Small intestine (tissue), 7 donors: Measurements from ENCODE around the gene PRIMPOL. TPM values are rescaled to one million over a fixed set of nuclear protein-coding genes. Genes with fewer than 3 reads are reported as not detected.
A peak's percentile ranks its signal among the peaks of the same experiment; 100 is the strongest.

Source experiments
- DNase-seq, 2 donors: peaks; one replicate each; pipeline versions ENCODE4 v3.0.0 to v3.0.0-alpha.2; 2013
- FAIRE-seq: peaks from 2 replicates; lab custom pipeline; 2012; peaks lifted over from hg19 to GRCh38; lab: Jason Lieb, UNC
- H3K27ac ChIP-seq, 3 donors: one replicate each; pipeline ENCODE4 v1.5.1; 2013; ENCODE audit warnings: low read length in 2 of 3, mild to moderate bottlenecking in 2 of 3, control low read depth in 1 of 3, inconsistent platforms in 1 of 3, low read depth in 1 of 3, moderate library complexity in 1 of 3
- H3K27me3 ChIP-seq, 3 donors: one replicate each; pipeline ENCODE4 v1.6.1; 2013; ENCODE audit warnings: low read length in 3 of 3, inconsistent platforms in 1 of 3; ENCODE audit not compliant: control insufficient read depth in 3 of 3, insufficient read depth in 3 of 3
- H3K36me3 ChIP-seq, 3 donors: one replicate each; pipeline ENCODE4 v1.6.1; 2013; ENCODE audit warnings: low read length in 3 of 3, inconsistent platforms in 1 of 3, low read depth in 1 of 3, mild to moderate bottlenecking in 1 of 3, moderate library complexity in 1 of 3; ENCODE audit not compliant: control insufficient read depth in 3 of 3, insufficient read depth in 2 of 3
- H3K4me1 ChIP-seq, 3 donors: one replicate each; pipeline ENCODE4 v1.6.1; 2013; ENCODE audit warnings: low read length in 2 of 3, inconsistent platforms in 1 of 3, low read depth in 1 of 3, mild to moderate bottlenecking in 1 of 3, moderate library complexity in 1 of 3; ENCODE audit not compliant: control insufficient read depth in 3 of 3, insufficient read depth in 2 of 3
- H3K4me3 ChIP-seq, 3 donors: one replicate each; pipeline ENCODE4 v1.5.1; 2013; ENCODE audit warnings: low read length in 3 of 3, control low read depth in 1 of 3, inconsistent platforms in 1 of 3, low read depth in 1 of 3, mild to moderate bottlenecking in 1 of 3, moderate library complexity in 1 of 3
- H3K9me3 ChIP-seq, 2 donors: one replicate each; pipeline ENCODE4 v1.6.1; 2013; ENCODE audit warnings: low read depth in 1 of 2, low read length in 1 of 2; ENCODE audit not compliant: control insufficient read depth in 2 of 2, insufficient read depth in 1 of 2
- WGBS, 3 donors: extraction: QIAGEN DNeasy Blood & Tissue Kit; methylation state at CpG; one replicate each; pipeline ENCODE4 v1.1.7; 2013; 5-methylcytosine and 5-hydroxymethylcytosine counted together
- polyA plus RNA-seq, 4 donors: library from polyadenylated mRNA; stranded (reverse) in 3 of 4; unstranded in 1 of 4; fragments of 200-250 nt in 3 of 4; fragments of 120-200 nt in 1 of 4; gene quantifications; one replicate each; pipeline versions ENCODE4 v1.2.1 to v1.2.3, GENCODE V29; 2013
- donor health status: healthy with polysubstance abuse.
- donor health status: control.
- donor health status: control.
- donor health status: Bipolar disorder and iron deficiency.
- donor health status: healthy.

The PRIMPOL gene
- polyA plus RNA-seq, 4 donors = 11.8 to 27.7 (median 18.7) TPM

DNA sequence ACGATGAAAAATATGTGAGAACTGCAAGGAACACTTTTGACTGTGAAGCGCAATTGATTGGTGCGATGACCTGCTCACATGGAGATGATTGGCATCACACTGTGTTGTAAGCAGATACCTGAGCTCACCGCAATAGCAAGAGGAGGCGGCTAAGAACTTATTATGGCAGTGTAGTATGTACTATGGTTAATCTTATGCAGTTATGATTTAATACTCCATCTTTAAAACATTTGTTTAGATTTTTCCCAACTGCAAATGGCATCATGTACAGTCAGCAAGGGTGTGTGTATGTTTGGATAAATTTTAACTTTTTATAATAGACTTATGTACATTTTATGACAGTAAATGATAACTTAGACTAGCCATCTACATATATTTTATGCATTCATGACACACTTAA, 25.5 kb downstream of the PRIMPOL start:
- no peak for DNase-seq
- Histone ChIP-seq H3K4me3 (no peak overlapping the region), H3K27me3 (no peaks in the 10 kb centered on the region), H3K36me3 (peaks cover 2 to 22% (median 4%) of the 10 kb centered on the region in 3 donors), H3K9me3 (peaks cover 0 to 4% of the 10 kb centered on the region in 2 donors), H3K27ac (no peak overlapping the region), H3K4me1 (no peaks in the 10 kb centered on the region)
- WGBS, 3 donors = 88 to 99% (median 97%) methylated on average over 5 of the region's 5 CpGs
- no peak for FAIRE-seq

GRCh38 chr4:184675821-184676492, 26.4 kb downstream of the PRIMPOL start:
- Histone ChIP-seq H3K27me3 (no peaks in the 10 kb centered on the region), H3K4me1 (no peaks in the 10 kb centered on the region), H3K27ac (no peak overlapping the region), H3K4me3 (no peak overlapping the region), H3K36me3 (peaks cover 2 to 21% (median 4%) of the 10 kb centered on the region in 3 donors), H3K9me3 (peaks cover 0 to 4% of the 10 kb centered on the region in 2 donors)
- FAIRE-seq (no peak), DNase-seq (no peak)
- WGBS, 3 donors = 80 to 87% (median 85%) methylated on average over 3 of the region's 3 CpGs

GRCh38 chr4:184680698-184681097, 31.2 kb downstream of the PRIMPOL start:
- H3K36me3 ChIP-seq = peaks cover 0 to 12% (median 2%) of the 10 kb centered on the region in 3 donors
- 14 to 65% (median 37%) methylated on average over 9 of the region's 9 CpGs for WGBS, 3 donors
- H3K27me3 ChIP-seq = no peaks in the 10 kb centered on the region
- H3K4me3 ChIP-seq = no peak overlapping the region
- FAIRE-seq (no peak), DNase-seq (peak; percentile 90 to 92)
- H3K9me3 ChIP-seq = peaks cover 0 to 4% of the 10 kb centered on the region in 2 donors
- H3K4me1 ChIP-seq = no peaks in the 10 kb centered on the region
- H3K27ac ChIP-seq = peak overlapping the region in 2 of 3 donors; percentile 60 to 79

DNA sequence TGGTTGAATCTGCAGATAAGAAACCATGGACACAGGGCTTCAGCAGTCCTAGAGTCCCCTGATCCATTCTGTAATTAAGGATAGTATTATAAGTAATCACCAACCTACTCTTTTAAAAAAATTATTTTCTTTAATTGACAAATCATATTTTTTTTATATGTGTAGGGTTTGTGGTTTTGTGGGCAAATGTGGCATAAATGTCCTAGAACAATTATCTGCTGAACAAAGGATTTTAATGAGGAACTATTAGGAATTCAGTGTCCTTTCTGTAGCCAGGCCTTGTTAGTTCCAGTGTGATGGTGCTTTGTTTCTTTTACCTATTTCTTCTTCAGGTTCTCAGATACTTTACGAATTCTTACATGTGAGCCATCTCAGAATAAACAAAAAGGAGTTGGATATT, 32.4 kb downstream of the PRIMPOL start:
- Histone ChIP-seq H3K27ac (no peak overlapping the region), H3K4me1 (no peaks in the 10 kb centered on the region), H3K4me3 (no peak overlapping the region), H3K36me3 (peaks cover 0 to 17% (median 2%) of the 10 kb centered on the region in 3 donors), H3K9me3 (peaks cover 0 to 4% of the 10 kb centered on the region in 2 donors), H3K27me3 (no peaks in the 10 kb centered on the region)
- 90 to 95% (median 91%) methylated on average over 1 of the region's 1 CpG for WGBS, 3 donors
- DNase-seq = no peak
- FAIRE-seq = no peak

GRCh38 chr4:184684491-184685189, 35.1 kb downstream of the PRIMPOL start:
- Histone ChIP-seq H3K27me3 (no peaks in the 10 kb centered on the region), H3K36me3 (peaks cover 0 to 20% (median 2%) of the 10 kb centered on the region in 3 donors), H3K4me1 (no peaks in the 10 kb centered on the region), H3K4me3 (no peak overlapping the region), H3K27ac (peak overlapping the region in 1 of 3 donors; percentile 58), H3K9me3 (peaks cover 0 to 1% of the 10 kb centered on the region in 2 donors)
- no peak for FAIRE-seq
- 68 to 69% (median 68%) methylated on average over 5 of the region's 5 CpGs for whole genome bisulfite sequencing, 3 donors
- peak; percentile 22 to 23 for DNase-seq

- no peaks in the 10 kb centered on the region for H3K27me3 ChIP-seq
- no peak overlapping the region for H3K27ac ChIP-seq
- peaks cover 0 to 11% (median 2%) of the 10 kb centered on the region in 3 donors for H3K36me3 ChIP-seq
- DNase-seq (no peak), FAIRE-seq (no peak)
- WGBS, 3 donors = 42 to 51% (median 43%) methylated on average over 3 of the region's 3 CpGs
- no peaks in the 10 kb centered on the region for H3K9me3 ChIP-seq
- H3K4me3 ChIP-seq = no peak overlapping the region
- H3K4me1 ChIP-seq = no peaks in the 10 kb centered on the region
These were observed 38.5 kb downstream of the PRIMPOL start for GRCh38 chr4:184688005-184688404.

- Histone ChIP-seq H3K9me3 (no peaks in the 10 kb centered on the region), H3K4me1 (no peaks in the 10 kb centered on the region), H3K27ac (no peak overlapping the region), H3K36me3 (peaks cover 0 to 11% (median 2%) of the 10 kb centered on the region in 3 donors), H3K27me3 (no peaks in the 10 kb centered on the region), H3K4me3 (no peak overlapping the region)
- no peak for DNase-seq
- 66 to 82% (median 77%) methylated on average over 11 of the region's 11 CpGs for WGBS, 3 donors
- FAIRE-seq = no peak
These were observed 38.9 kb downstream of the PRIMPOL start for GRCh38 chr4:184688447-184688846.

DNA sequence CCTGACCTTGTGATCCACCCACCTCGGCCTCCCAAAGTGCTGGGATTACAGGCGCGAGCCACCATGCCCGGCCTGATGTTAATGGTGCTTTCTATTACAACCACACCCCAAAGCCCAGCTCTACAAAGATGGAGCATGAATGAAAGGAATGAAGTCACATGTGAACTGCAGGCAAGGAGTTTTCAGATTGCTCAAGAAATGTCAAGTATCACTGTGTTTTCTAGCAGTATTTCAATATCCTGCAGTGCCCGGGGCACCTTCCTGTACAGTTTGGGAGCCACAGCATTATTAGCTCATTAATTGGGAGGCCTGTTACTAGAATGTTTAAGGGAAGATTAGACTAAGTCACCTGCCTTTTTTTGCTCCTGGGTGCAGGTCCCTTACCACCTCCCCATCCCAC, 40.1 kb downstream of the PRIMPOL start:
- H3K9me3 ChIP-seq = no peaks in the 10 kb centered on the region
- WGBS, 3 donors = 59 to 74% (median 59%) methylated on average over 5 of the region's 5 CpGs
- FAIRE-seq (no peak), DNase-seq (no peak)
- H3K36me3 ChIP-seq = peaks cover 0 to 11% (median 2%) of the 10 kb centered on the region in 3 donors
- no peak overlapping the region for H3K4me3 ChIP-seq
- H3K4me1 ChIP-seq = no peaks in the 10 kb centered on the region
- no peak overlapping the region for H3K27ac ChIP-seq
- H3K27me3 ChIP-seq = no peaks in the 10 kb centered on the region
